Activated B cell treated with CpG ODN at 0.5 μM for 24 hours (primary cell): ENCODE measurements around the gene C19orf85. TPM values are rescaled to one million over a fixed set of nuclear protein-coding genes. Genes with fewer than 3 reads are reported as not detected.
A peak's percentile ranks its signal among the peaks of the same experiment; 100 is the strongest.

Source experiments
- ATAC-seq: fragments of 200-7000 bp; cut with Tn5 transposase; one replicate; pipeline ENCODE4 v1.10.0; 2021; ENCODE audit warnings: low read depth, mild to moderate bottlenecking, moderate library complexity
- CTCF ChIA-PET: fragments of 350-600 bp; sonication (Branson Sonifier 250); formaldehyde crosslinking; loops from one replicate; lab custom pipeline; 2021; ENCODE audit warnings: antibody characterized with exemption; lab: Charles Lee
- POLR2A ChIA-PET: fragments of 350-600 bp; sonication (Branson Sonifier 250); formaldehyde crosslinking; loops from one replicate; lab custom pipeline; 2021; ENCODE audit warnings: antibody characterized with exemption; lab: Charles Lee
- DNase-seq: peaks from one replicate; pipeline ENCODE4 v3.0.0; 2022
- H3K27ac Mint-ChIP-seq: one replicate; pipeline ENCODE4 v1.8.0; 2020; ENCODE audit warnings: mixed read lengths
- H3K27me3 Mint-ChIP-seq: one replicate; pipeline ENCODE4 v1.8.0; 2021; ENCODE audit warnings: mixed read lengths
- H3K36me3 Mint-ChIP-seq: one replicate; pipeline ENCODE4 v1.8.0; 2021; ENCODE audit warnings: low read depth, mixed read lengths
- H3K4me1 Mint-ChIP-seq: one replicate; pipeline ENCODE4 v1.8.0; 2021; ENCODE audit warnings: mixed read lengths
- H3K4me3 Mint-ChIP-seq: one replicate; pipeline ENCODE4 v1.8.0; 2020; ENCODE audit warnings: mild to moderate bottlenecking, mixed read lengths
- H3K9me3 Mint-ChIP-seq: one replicate; pipeline ENCODE4 v1.8.0; 2020; ENCODE audit warnings: mixed read lengths
- intact Hi-C: fragments of 100-400 bp; cut with micrococcal nuclease; formaldehyde crosslinking; loops from one replicate; pipeline ENCODE4 v1.15.1; 2024
- total RNA-seq: library from RNA; stranded (reverse); gene quantifications from 2 replicates; pipeline ENCODE4 v1.2.3, GENCODE V29; 2022
- TF ChIP-seq, protein P1 (sequence below): fragments of 200-600 bp; IDR thresholded peaks from one replicate; pipeline ENCODE4 v1.8.0; 2022; ENCODE audit warnings: antibody characterized with exemption, mild to moderate bottlenecking

C19orf85 gene
- total RNA-seq, 1 donor from 2014 or later = not detected

DNA sequence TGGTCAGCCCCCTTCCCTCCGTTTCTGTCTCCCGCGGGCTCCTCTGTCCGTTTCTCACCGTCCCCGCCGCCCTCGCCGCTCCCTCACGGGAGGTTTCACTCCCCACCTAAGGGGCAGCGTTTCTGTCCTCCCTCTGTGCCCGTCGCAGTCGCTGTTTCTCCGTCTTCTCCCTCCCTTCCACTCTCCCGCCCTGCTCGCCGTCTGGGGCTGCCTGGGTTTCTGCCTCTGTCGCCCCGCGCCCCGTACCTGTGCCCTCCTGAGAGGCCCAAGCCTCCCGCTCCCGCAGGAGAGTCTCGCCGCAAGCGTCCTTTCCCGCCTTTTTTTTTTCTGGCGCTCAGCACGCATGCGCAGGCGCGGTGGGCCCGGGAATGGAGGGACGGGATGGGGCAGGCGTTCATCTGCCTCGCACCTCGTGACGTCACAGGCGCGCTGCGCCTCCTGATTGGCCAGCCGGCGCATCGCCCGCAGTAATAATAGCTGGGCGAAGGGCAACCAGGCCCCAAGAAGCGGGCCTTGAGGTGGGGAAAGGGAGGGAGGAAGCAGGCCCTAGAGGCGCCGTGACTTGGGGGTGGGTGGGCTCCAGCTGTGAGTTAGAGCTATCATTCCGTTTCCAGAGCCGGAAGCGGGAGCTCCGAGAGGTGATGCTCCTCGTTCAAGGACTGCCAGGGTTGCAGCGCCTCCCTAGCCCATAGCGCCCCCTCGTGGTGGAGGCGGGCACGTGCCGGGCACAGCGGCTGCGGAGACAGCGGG, 39.1 kb upstream of the C19orf85 start:
- H3K9me3 Mint-ChIP-seq = no peaks in the 10 kb centered on the region
- POLR2A ChIA-PET = interaction anchor here (0.5 to 2.1 kb wide), 21 partner anchors 17 to 1044 kb away, joined by 3 to 21 read pairs (median 5); partner anchors contain the start of genes FIZ1, ISOC2, KMT5C and NAT14
- DNase-seq = peak; percentile 97
- H3K27me3 Mint-ChIP-seq = peaks cover 3% of the 10 kb centered on the region
- no peaks in the 10 kb centered on the region for H3K36me3 Mint-ChIP-seq
- H3K4me1 Mint-ChIP-seq = peaks cover 11% of the 10 kb centered on the region
- H3K4me3 Mint-ChIP-seq = peak overlapping the region; percentile 88
- intact Hi-C loops = loop anchor here (1.0 to 10.0 kb wide), 8 partner anchors 19 to 849 kb away; partner anchors contain the start of genes NAT14 and ZNF628
- CTCF ChIA-PET = interaction anchor here (0.5 to 2.5 kb wide), 38 partner anchors 8 to 622 kb away, joined by 3 to 82 read pairs (median 5); partner anchors contain the start of genes ISOC2, NAT14, TMEM238 and ZNF579
- TF ChIP-seq, protein P1, sequence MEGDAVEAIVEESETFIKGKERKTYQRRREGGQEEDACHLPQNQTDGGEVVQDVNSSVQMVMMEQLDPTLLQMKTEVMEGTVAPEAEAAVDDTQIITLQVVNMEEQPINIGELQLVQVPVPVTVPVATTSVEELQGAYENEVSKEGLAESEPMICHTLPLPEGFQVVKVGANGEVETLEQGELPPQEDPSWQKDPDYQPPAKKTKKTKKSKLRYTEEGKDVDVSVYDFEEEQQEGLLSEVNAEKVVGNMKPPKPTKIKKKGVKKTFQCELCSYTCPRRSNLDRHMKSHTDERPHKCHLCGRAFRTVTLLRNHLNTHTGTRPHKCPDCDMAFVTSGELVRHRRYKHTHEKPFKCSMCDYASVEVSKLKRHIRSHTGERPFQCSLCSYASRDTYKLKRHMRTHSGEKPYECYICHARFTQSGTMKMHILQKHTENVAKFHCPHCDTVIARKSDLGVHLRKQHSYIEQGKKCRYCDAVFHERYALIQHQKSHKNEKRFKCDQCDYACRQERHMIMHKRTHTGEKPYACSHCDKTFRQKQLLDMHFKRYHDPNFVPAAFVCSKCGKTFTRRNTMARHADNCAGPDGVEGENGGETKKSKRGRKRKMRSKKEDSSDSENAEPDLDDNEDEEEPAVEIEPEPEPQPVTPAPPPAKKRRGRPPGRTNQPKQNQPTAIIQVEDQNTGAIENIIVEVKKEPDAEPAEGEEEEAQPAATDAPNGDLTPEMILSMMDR = peak; percentile 79
- ATAC-seq = peak; percentile 95
- peak overlapping the region; percentile 91 for H3K27ac Mint-ChIP-seq

DNA sequence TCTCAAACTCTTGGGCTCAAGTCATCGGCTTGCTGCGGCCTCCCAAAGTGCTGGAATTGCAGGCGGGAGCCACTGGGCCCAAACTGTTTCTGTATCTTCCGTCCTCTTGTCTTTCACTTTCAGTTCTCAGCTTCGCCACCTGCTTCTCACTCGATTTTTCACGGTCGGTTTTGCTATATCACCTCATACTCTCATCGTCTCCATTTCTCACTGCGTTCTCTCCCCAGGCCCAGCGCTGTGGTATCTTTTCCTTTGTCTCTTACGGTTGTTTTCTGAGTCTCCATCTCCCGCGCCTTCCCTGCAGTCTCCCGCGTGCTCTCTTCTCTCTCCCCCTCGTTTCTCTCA, 38.6 kb upstream of the C19orf85 start:
- H3K9me3 Mint-ChIP-seq = no peaks in the 10 kb centered on the region
- peak overlapping the region; percentile 88 for H3K4me3 Mint-ChIP-seq
- peak overlapping the region; percentile 91 for H3K27ac Mint-ChIP-seq
- ATAC-seq (no peak), DNase-seq (no peak)
- peaks cover 3% of the 10 kb centered on the region for H3K27me3 Mint-ChIP-seq
- H3K36me3 Mint-ChIP-seq = no peaks in the 10 kb centered on the region
- intact Hi-C loops = loop anchor here (1.0 to 10.0 kb wide), 6 partner anchors 18 to 848 kb away; partner anchors contain the start of genes NAT14 and ZNF628
- peaks cover 11% of the 10 kb centered on the region for H3K4me1 Mint-ChIP-seq
- TF ChIP-seq, protein P1 = no peak
- ChIA-PET CTCF (interaction anchor here (0.7 to 2.5 kb wide), 25 partner anchors 9 to 622 kb away, joined by 3 to 82 read pairs (median 6); partner anchors contain the start of genes ISOC2, NAT14, TMEM238 and ZNF579), POLR2A (interaction anchor here (0.5 to 2.1 kb wide), 13 partner anchors 27 to 1044 kb away, joined by 3 to 21 read pairs (median 7); partner anchors contain the start of genes FIZ1, PPP1R12C, U2AF2 and UBE2S)

DNA sequence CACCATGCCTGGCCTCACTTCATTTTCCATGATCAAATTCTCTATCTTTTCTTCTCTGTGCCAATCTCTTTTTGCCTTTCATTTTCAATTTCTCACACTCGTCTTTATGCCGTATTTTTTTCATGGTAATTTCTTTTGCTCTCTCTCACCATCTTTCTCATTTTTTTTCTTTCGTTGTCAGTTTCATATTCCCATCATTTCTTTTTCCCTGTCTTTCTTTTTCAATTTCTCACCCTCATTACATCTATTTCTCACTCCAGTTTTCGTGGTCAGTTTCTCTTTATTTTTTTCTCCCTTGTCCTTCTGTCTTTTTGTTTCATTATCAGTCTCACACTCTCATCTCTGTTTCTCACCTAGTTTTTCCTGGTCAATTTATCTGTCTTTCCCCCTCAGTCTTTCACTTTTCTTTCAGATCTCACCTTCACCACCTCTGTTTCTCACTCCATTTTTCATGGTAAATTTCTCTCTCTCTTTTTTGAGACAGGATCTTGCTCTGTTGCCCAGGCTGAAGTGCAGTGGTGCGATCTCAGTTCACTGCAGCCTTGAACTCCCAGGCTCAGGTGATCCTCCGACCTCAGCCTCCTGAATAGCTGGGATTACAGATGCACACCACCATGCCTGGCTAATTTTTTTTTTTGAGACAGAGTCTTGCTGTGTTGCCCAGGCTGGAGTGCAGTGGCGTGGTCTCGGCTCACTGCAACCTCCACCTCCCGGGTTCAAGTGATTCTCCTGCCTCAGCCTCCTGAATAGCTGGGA, 37.8 kb upstream of the C19orf85 start:
- Mint-ChIP-seq H3K9me3 (no peaks in the 10 kb centered on the region), H3K36me3 (no peaks in the 10 kb centered on the region), H3K27ac (no peak overlapping the region), H3K4me1 (peaks cover 11% of the 10 kb centered on the region), H3K4me3 (no peak overlapping the region), H3K27me3 (no peaks in the 10 kb centered on the region)
- ATAC-seq (no peak), DNase-seq (no peak)
- POLR2A ChIA-PET = interaction anchor here (2.1 kb wide), 1 partner anchor 26 kb away, joined by 21 read pairs; the partner anchor contains the start of gene ZNF628
- CTCF ChIA-PET = no interaction called here
- intact Hi-C loops = loop anchor here (2.0 to 10.0 kb wide), 5 partner anchors 18 to 848 kb away; partner anchors contain the start of genes NAT14 and ZNF628
- TF ChIP-seq, protein P1 = no peak

DNA sequence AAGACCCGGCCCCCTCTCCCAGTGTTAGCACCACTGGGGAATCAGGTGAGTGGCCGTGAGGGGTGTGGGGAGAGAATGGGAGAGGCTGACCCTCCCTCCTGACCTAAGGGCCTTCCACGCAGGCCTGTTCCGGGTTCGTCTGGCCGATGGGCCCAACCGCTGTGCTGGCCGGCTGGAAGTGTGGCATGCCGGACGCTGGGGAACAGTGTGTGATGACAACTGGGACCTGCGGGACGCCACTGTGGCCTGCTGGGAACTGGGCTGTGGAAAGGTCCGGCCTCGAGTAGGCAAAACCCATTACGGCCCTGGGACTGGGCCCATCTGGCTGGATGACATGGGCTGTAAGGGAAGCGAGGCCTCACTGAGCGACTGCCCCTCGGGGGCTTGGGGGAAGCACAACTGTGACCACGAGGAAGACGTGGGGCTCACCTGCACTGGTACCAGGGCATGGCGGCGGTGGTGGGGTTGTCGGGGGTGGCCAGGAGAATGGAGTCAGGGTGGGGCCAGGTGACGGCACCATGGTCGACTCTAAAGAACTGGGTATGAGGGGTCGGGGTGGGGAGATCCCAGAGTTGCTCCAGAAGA, 35.9 kb upstream of the C19orf85 start:
- ChIA-PET CTCF (interaction anchor here (1.4 kb wide), 1 partner anchor 33 kb away, joined by 8 read pairs; no protein-coding TSS in a partner anchor), POLR2A (interaction anchor here (0.5 kb wide), 1 partner anchor 105 kb away, joined by 4 read pairs; no protein-coding TSS in a partner anchor)
- H3K36me3 Mint-ChIP-seq = no peaks in the 10 kb centered on the region
- H3K27me3 Mint-ChIP-seq = no peaks in the 10 kb centered on the region
- no peak for DNase-seq
- H3K27ac Mint-ChIP-seq = no peak overlapping the region
- intact Hi-C loops = loop anchor here (5.0 to 10.0 kb wide), 2 partner anchors 618 to 846 kb away; no protein-coding TSS in a partner anchor
- no peaks in the 10 kb centered on the region for H3K9me3 Mint-ChIP-seq
- H3K4me1 Mint-ChIP-seq = peaks cover 11% of the 10 kb centered on the region
- TF ChIP-seq, protein P1 = no peak
- H3K4me3 Mint-ChIP-seq = no peak overlapping the region
- no peak for ATAC-seq
